ENCODE measurements around the gene CSNK1D.

Gene CSNK1D

GRCh38 chr17:82246365-82247181 lies 26.9 kb downstream of the CSNK1D start:
- Histone ChIP-seq H3K27me3 (ENCODE audit: low read depth, low read length) (no peaks in the 10 kb centered on the region), H3K4me1 (ENCODE audit: low read length) (no peaks in the 10 kb centered on the region), H3K79me2 (ENCODE audit: low read length) (no peaks in the 10 kb centered on the region; the same call in 1 of the 2 replicates), H3K9me3 (ENCODE audit: insufficient read depth, low read length) (no peaks in the 10 kb centered on the region), H2AFZ (ENCODE audit: low read depth, low read length) (no peak overlapping the region), H3K9ac (ENCODE audit: low read length) (no peak overlapping the region), H4K20me1 (ENCODE audit: insufficient read depth, low read length) (0 out of 2 replicates have a peak, but pooled peaks cover 19% of the 10 kb centered on the region), H3K27ac (ENCODE audit: low read length) (no peak overlapping the region), H3K4me3 (ENCODE audit: low read length) (no peak overlapping the region), H3K36me3 (replicated peaks; ENCODE audit: low read depth, low read length) (peaks cover 59% of the 10 kb centered on the region), H3K4me2 (ENCODE audit: low read length) (no peak overlapping the region)
- TF ChIP-seq EZH2phosphoT487 (IDR thresholded peaks at IDR 0.05; ENCODE audit: low read depth): no peak
- TF ChIP-seq CTCF (IDR thresholded peaks at IDR 0.05; ENCODE audit: low read depth, low read length): no peak

- Histone ChIP-seq H3K27ac (ENCODE audit: low read length) (no peak overlapping the region), H2AFZ (ENCODE audit: low read depth, low read length) (no peak overlapping the region), H3K4me2 (ENCODE audit: low read length) (no peak overlapping the region), H3K9me3 (ENCODE audit: insufficient read depth, low read length) (no peaks in the 10 kb centered on the region), H3K36me3 (replicated peaks; ENCODE audit: low read depth, low read length) (peaks cover 53% of the 10 kb centered on the region), H3K79me2 (ENCODE audit: low read length) (no peaks in the 10 kb centered on the region; the same call in 1 of the 2 replicates), H4K20me1 (ENCODE audit: insufficient read depth, low read length) (0 out of 2 replicates have a peak, but pooled peaks cover 19% of the 10 kb centered on the region), H3K4me3 (ENCODE audit: low read length) (no peak overlapping the region), H3K9ac (ENCODE audit: low read length) (no peak overlapping the region), H3K27me3 (ENCODE audit: low read depth, low read length) (no peaks in the 10 kb centered on the region), H3K4me1 (ENCODE audit: low read length) (no peaks in the 10 kb centered on the region)
- TF ChIP-seq CTCF (IDR thresholded peaks at IDR 0.05; ENCODE audit: low read depth, low read length): no peak
Measured at GRCh38 chr17:82246040-82246364, 27.5 kb downstream of the CSNK1D start.

- Histone ChIP-seq H2AFZ (ENCODE audit: low read depth, low read length) (no peak overlapping the region), H3K4me1 (ENCODE audit: low read length) (no peaks in the 10 kb centered on the region), H3K9me3 (ENCODE audit: insufficient read depth, low read length) (no peaks in the 10 kb centered on the region), H4K20me1 (ENCODE audit: insufficient read depth, low read length) (0 out of 2 replicates have a peak, but pooled peaks cover 19% of the 10 kb centered on the region), H3K27ac (ENCODE audit: low read length) (no peak overlapping the region), H3K9ac (ENCODE audit: low read length) (no peak overlapping the region), H3K27me3 (ENCODE audit: low read depth, low read length) (no peaks in the 10 kb centered on the region), H3K4me3 (ENCODE audit: low read length) (no peak overlapping the region), H3K36me3 (replicated peaks; ENCODE audit: low read depth, low read length) (peaks cover 48% of the 10 kb centered on the region), H3K79me2 (ENCODE audit: low read length) (no peaks in the 10 kb centered on the region; the same call in 1 of the 2 replicates), H3K4me2 (ENCODE audit: low read length) (no peak overlapping the region)
- TF ChIP-seq EZH2phosphoT487 (IDR thresholded peaks at IDR 0.05; ENCODE audit: low read depth) (no peak), CTCF (IDR thresholded peaks at IDR 0.05; ENCODE audit: low read depth, low read length) (no peak)
Measured at GRCh38 chr17:82245134-82246039, 28.1 kb downstream of the CSNK1D start.
